Measurements from ENCODE around the gene LTA. TPM values are rescaled to one million over a fixed set of nuclear protein-coding genes. Genes with fewer than 3 reads are reported as not detected.

The LTA gene
- total and polyA plus RNA-seq, 9 donors: 0.17 to 1.3 (median 0.30) TPM; not detected in 5

GRCh38 chr6:31597006-31597405 lies 24.9 kb downstream of the LTA start:
- no peaks in the 10 kb centered on the region for H3K36me3 ChIP-seq
- no peaks in the 10 kb centered on the region for H3K4me1 ChIP-seq (ENCODE audit: insufficient read depth)
- TF ChIP-seq EP300 (IDR thresholded peaks at IDR 0.05) (no peak), POLR2A (IDR thresholded peaks at IDR 0.05) (no peak), CTCF (IDR thresholded peaks at IDR 0.05) (no peak)
- no peaks in the 10 kb centered on the region for H3K27me3 ChIP-seq
- H3K27ac ChIP-seq: no peak overlapping the region
- WGBS, 3 donors: 25 to 43% (median 28%) methylated on average over 2 of the region's 2 CpGs
- intact Hi-C loops (cut with DNase I): loop anchor here in 1 of 4 donors (5.0 kb wide), 1 partner anchor 50 kb away; the partner anchor contains the start of genes ATP6V1G2 and NFKBIL1
- H3K9me3 ChIP-seq: no peaks in the 10 kb centered on the region
- H3K4me3 ChIP-seq: no peak overlapping the region
- DNase-seq: no peak

- no peaks in the 10 kb centered on the region for H3K4me1 ChIP-seq (ENCODE audit: insufficient read depth)
- H3K36me3 ChIP-seq: no peaks in the 10 kb centered on the region
- WGBS, 3 donors: 78 to 89% (median 84%) methylated on average over 1 of the region's 1 CpG
- H3K4me3 ChIP-seq: no peak overlapping the region
- intact Hi-C loops (cut with DNase I): no loop called here
- TF ChIP-seq POLR2A (IDR thresholded peaks at IDR 0.05) (no peak), CTCF (IDR thresholded peaks at IDR 0.05) (no peak)
- H3K9me3 ChIP-seq: no peaks in the 10 kb centered on the region
- H3K27me3 ChIP-seq: no peaks in the 10 kb centered on the region
- no peak for DNase-seq
- no peak overlapping the region for H3K27ac ChIP-seq
These were observed 35.2 kb downstream of the LTA start for GRCh38 chr6:31607317-31607716.

- H3K27me3 ChIP-seq: no peaks in the 10 kb centered on the region
- no peak overlapping the region for H3K4me3 ChIP-seq
- WGBS, 3 donors: 41 to 52% (median 46%) methylated on average over 8 of the region's 8 CpGs
- no peaks in the 10 kb centered on the region for H3K9me3 ChIP-seq
- H3K27ac ChIP-seq: no peak overlapping the region
- no peak for DNase-seq
- intact Hi-C loops (cut with DNase I): loop anchor here in 1 of 4 donors (10.0 kb wide), 1 partner anchor 65 kb away; the partner anchor contains the start of genes ATP6V1G2, DDX39B and NFKBIL1
- no peak for TF ChIP-seq EP300 (IDR thresholded peaks at IDR 0.05)
- no peak for TF ChIP-seq POLR2A (IDR thresholded peaks at IDR 0.05)
- no peak for TF ChIP-seq CTCF (IDR thresholded peaks at IDR 0.05)
- no peaks in the 10 kb centered on the region for H3K4me1 ChIP-seq (ENCODE audit: insufficient read depth)
- H3K36me3 ChIP-seq: no peaks in the 10 kb centered on the region
These were observed 37.7 kb downstream of the LTA start for GRCh38 chr6:31609519-31610406.

- no peak for DNase-seq
- Histone ChIP-seq H3K27me3 (no peaks in the 10 kb centered on the region), H3K27ac (no peak overlapping the region), H3K9me3 (no peaks in the 10 kb centered on the region), H3K4me3 (no peak overlapping the region), H3K36me3 (no peaks in the 10 kb centered on the region), H3K4me1 (ENCODE audit: insufficient read depth) (no peaks in the 10 kb centered on the region)
- intact Hi-C loops (cut with DNase I): loop anchor here in 1 of 4 donors (10.0 kb wide), 1 partner anchor 66 kb away; the partner anchor contains the start of genes ATP6V1G2, DDX39B and NFKBIL1
- 44 to 56% (median 47%) methylated on average over 4 of the region's 4 CpGs for WGBS, 3 donors
- TF ChIP-seq POLR2A (IDR thresholded peaks at IDR 0.05) (no peak), EP300 (IDR thresholded peaks at IDR 0.05) (no peak), CTCF (IDR thresholded peaks at IDR 0.05) (no peak)
These were observed 38.9 kb downstream of the LTA start for GRCh38 chr6:31610968-31611367.

Measured in ovary (tissue), 9 donors.